HepG2 (cell line): ENCODE data around the gene PCYOX1L. TPM values are rescaled to one million over a fixed set of nuclear protein-coding genes. Genes with fewer than 3 reads are reported as not detected.

Source experiments
- ATAC-seq: fragments of 200-7000 bp; cut with Tn5 transposase; 3 replicates; pipeline ENCODE4 v1.9.1; 2020; ENCODE audit warnings: mild to moderate bottlenecking, moderate library complexity
- BruUV-seq: library from RNA; stranded (reverse); fragments of 400-500 nt; replicated peaks from 2 replicates; lab custom pipeline; 2021; lab: Mats Ljungman, UMichigan
- CTCF ChIA-PET: fragments of 300-600 bp; formaldehyde crosslinking; extraction: SDS; loops from one replicate; lab custom pipeline; 2021; ENCODE audit warnings: low total read pairs, inconsistent platforms, low intra/inter-chr PET ratio; lab: Yijun Ruan, JAX
- POLR2A ChIA-PET: fragments of 350-600 bp; sonication (Branson Sonifier 250); formaldehyde crosslinking; loops from one replicate; lab custom pipeline; 2020; ENCODE audit warnings: antibody characterized with exemption, inconsistent platforms; lab: Yijun Ruan, JAX
- DNase-seq: peaks from one replicate; pipeline ENCODE4 v3.0.0-alpha.2; 2015; ENCODE audit warnings: low spot score
- FAIRE-seq: peaks from 3 replicates; lab custom pipeline; 2011; peaks lifted over from hg19 to GRCh38; lab: Jason Lieb, UNC
- H2AFZ ChIP-seq: one replicate; pipeline ENCODE4 v1.6.1; 2011; ENCODE audit warnings: low read length, inconsistent platforms
- H3K27ac ChIP-seq: fragments of 300-600 bp; 3 replicates; pipeline ENCODE4 v1.8.0; 2011; ENCODE audit warnings: mixed run types, mild to moderate bottlenecking, mixed read lengths, low read length, inconsistent platforms; ENCODE audit not compliant: insufficient read depth; ENCODE audit errors: extremely low read length
- H3K27me3 ChIP-seq, 2 experiments: fragments of 200-600 bp in 1 of 2; 2 replicates in 1 of 2; 3 replicates in 1 of 2; pipeline versions ENCODE4 v1.6.0 to v1.8.0; 2011; ENCODE audit warnings: low read length in 2 of 2, mild to moderate bottlenecking in 2 of 2, moderate library complexity in 2 of 2, inconsistent platforms in 1 of 2; ENCODE audit not compliant: insufficient read depth in 2 of 2, control insufficient read depth in 1 of 2
- H3K36me3 ChIP-seq, 2 experiments: fragments of 200-600 bp in 1 of 2; replicated peaks in 1 of 2; 2 replicates in 1 of 2; 3 replicates in 1 of 2; pipeline versions ENCODE4 v1.5.1 to v1.8.0; 2011; ENCODE audit warnings: low read length in 2 of 2, inconsistent platforms in 1 of 2; ENCODE audit not compliant: insufficient read depth in 2 of 2, control insufficient read depth in 1 of 2
- H3K4me1 ChIP-seq: 2 replicates; pipeline ENCODE4 v1.5.1; 2012; ENCODE audit warnings: low read length, inconsistent platforms; ENCODE audit not compliant: insufficient read depth
- H3K4me2 ChIP-seq: 2 replicates; pipeline ENCODE4 v1.6.0; 2011; ENCODE audit warnings: low read depth, low read length, inconsistent platforms
- H3K4me3 ChIP-seq, 3 experiments: fragments of 200-600 bp in 1 of 3; sonication (generic), shearing (Covaris generic) in 1 of 3; replicated peaks in 1 of 3; 2 replicates each; pipeline ENCODE4 v1.5.1; 2011 to 2016; ENCODE audit warnings: low read length in 3 of 3, inconsistent platforms in 2 of 3, low read depth in 2 of 3, mild to moderate bottlenecking in 2 of 3, control low read depth in 1 of 3, mixed read lengths in 1 of 3; ENCODE audit not compliant: insufficient read depth in 1 of 3
- H3K79me2 ChIP-seq: one replicate; pipeline ENCODE4 v1.6.1; 2011; ENCODE audit warnings: low read length, inconsistent platforms; ENCODE audit not compliant: insufficient read depth
- H3K9ac ChIP-seq: 2 replicates; pipeline ENCODE4 v1.6.0; 2011; ENCODE audit warnings: mild to moderate bottlenecking, low read depth, low read length, inconsistent platforms; ENCODE audit not compliant: insufficient read depth
- H3K9me3 ChIP-seq: 2 replicates; pipeline ENCODE4 v1.5.1; 2012; ENCODE audit warnings: mild to moderate bottlenecking, low read length
- H4K20me1 ChIP-seq: 2 replicates; pipeline ENCODE4 v1.6.0; 2011; ENCODE audit warnings: inconsistent platforms, mild to moderate bottlenecking, low read length, moderate library complexity; ENCODE audit not compliant: insufficient read depth
- CCDC6 ChIP-seq: sonication (generic); formaldehyde crosslinking; IDR thresholded peaks from 2 replicates; pipeline ENCODE4 v1.8.1; 2022; ENCODE audit warnings: mild to moderate bottlenecking, missing genetic modification reagents, moderate library complexity
- ESRRA ChIP-seq: sonication (generic); formaldehyde crosslinking; IDR thresholded peaks from 2 replicates; pipeline ENCODE4 v1.5.1; 2020; ENCODE audit warnings: mild to moderate bottlenecking, low read depth, missing genetic modification reagents
- EZH2 ChIP-seq: conservative IDR thresholded peaks from 2 replicates; pipeline ENCODE4 v1.6.1; 2012; ENCODE audit warnings: mild to moderate bottlenecking, low read depth, low read length, moderate library complexity
- GATAD2A ChIP-seq: IDR thresholded peaks from 2 replicates; pipeline ENCODE4 v1.6.1; 2016
- MYC ChIP-seq: sonication (generic); formaldehyde crosslinking; IDR thresholded peaks from 2 replicates; pipeline ENCODE4 v1.9.0; 2021; ENCODE audit warnings: missing genetic modification reagents, borderline replicate concordance
- PAF1 ChIP-seq: IDR thresholded peaks from 2 replicates; pipeline ENCODE4 v1.6.1; 2016; ENCODE audit warnings: missing genetic modification reagents, missing compliant biosample characterization
- PHF21A ChIP-seq: sonication (generic); formaldehyde crosslinking; IDR thresholded peaks from 2 replicates; pipeline ENCODE4 v1.5.0; 2020; ENCODE audit warnings: mild to moderate bottlenecking, missing genetic modification reagents
- RFX5 ChIP-seq: IDR thresholded peaks from 2 replicates; pipeline ENCODE4 v1.6.1; 2011; ENCODE audit warnings: low read depth, low read length, improper control_type of control experiment
- TEAD3 ChIP-seq: optimal IDR thresholded peaks from 2 replicates; pipeline ENCODE3; 2016; ENCODE audit warnings: borderline replicate concordance
- ZNF282 ChIP-seq: fragments of 450-650 bp; IDR thresholded peaks from 2 replicates; pipeline ENCODE4 v1.6.1; 2018; ENCODE audit not compliant: partially characterized antibody
- ZNF484 ChIP-seq: sonication (generic); formaldehyde crosslinking; IDR thresholded peaks from 2 replicates; pipeline ENCODE4 v1.5.1; 2020; ENCODE audit warnings: mild to moderate bottlenecking, low read depth, missing genetic modification reagents, borderline replicate concordance
- ZNF746 ChIP-seq: sonication (generic); formaldehyde crosslinking; IDR thresholded peaks from 2 replicates; pipeline ENCODE4 v1.8.0; 2022; ENCODE audit warnings: mild to moderate bottlenecking, missing genetic modification reagents
- WGBS: methylation state at CpG from one replicate; pipeline ENCODE4 v1.1.6; 2017; ENCODE audit warnings: low lambda C conversion rate; 5-methylcytosine and 5-hydroxymethylcytosine counted together
- in situ Hi-C: cut with HindIII; loops from 2 replicates; pipeline ENCODE4 v1.10.0; 2017; ENCODE audit warnings: low pct_unique_long_range_greater_than_20kb; ENCODE audit not compliant: extremely low pct_ligation_motif_present
- intact Hi-C: fragments of 100-400 bp; cut with micrococcal nuclease; formaldehyde crosslinking; loops from one replicate; pipeline ENCODE4 v1.10.0; 2022; ENCODE audit not compliant: unreplicated experiment
- polyA plus RNA-seq, 8 experiments: library from polyadenylated mRNA; depleted of rRNA in 3 of 8; stranded (reverse) in 7 of 8; unstranded in 1 of 8; fragments of >200 nt; fragmentation: Illumina TruSeq in 4 of 8; extraction: Trizol in 4 of 8; gene quantifications; 2 replicates each; pipeline versions ENCODE4 v1.2.1 to v1.2.3, GENCODE V29; 2011 to 2016; ENCODE audit warnings: low read depth in 4 of 8, missing spikeins in 1 of 8, mixed read lengths in 1 of 8; ENCODE audit not compliant: insufficient read depth in 1 of 8
- total RNA-seq, 5 experiments: library from RNA; depleted of rRNA; stranded (reverse); fragments of >200 nt; fragmentation: Illumina TruSeq; extraction: Trizol; gene quantifications; 2 replicates each; pipeline ENCODE4 v1.2.3, GENCODE V29; 2016; ENCODE audit warnings: low read depth in 1 of 5
- TF ChIP-seq, protein P1 (sequence below): sonication (generic); formaldehyde crosslinking; IDR thresholded peaks from 2 replicates; pipeline ENCODE4 v1.4.0; 2020; ENCODE audit warnings: missing genetic modification reagents, borderline replicate concordance
- TF ChIP-seq, protein P2 (sequence below): sonication (generic); formaldehyde crosslinking; IDR thresholded peaks from 2 replicates; pipeline ENCODE4 v1.9.0; 2022; ENCODE audit warnings: low read depth, missing genetic modification reagents
- TF ChIP-seq, protein P3 (sequence below): sonication (generic); formaldehyde crosslinking; conservative IDR thresholded peaks from 2 replicates; pipeline ENCODE4 v1.4.0; 2020; ENCODE audit warnings: mild to moderate bottlenecking, missing genetic modification reagents, moderate library complexity

The PCYOX1L gene
- total and polyA plus RNA-seq, 2 of the 13 experiments (the other 11 are each of a cell fraction or from before 2014, with no cell fraction given): 1.00 to 3.7 TPM

DNA sequence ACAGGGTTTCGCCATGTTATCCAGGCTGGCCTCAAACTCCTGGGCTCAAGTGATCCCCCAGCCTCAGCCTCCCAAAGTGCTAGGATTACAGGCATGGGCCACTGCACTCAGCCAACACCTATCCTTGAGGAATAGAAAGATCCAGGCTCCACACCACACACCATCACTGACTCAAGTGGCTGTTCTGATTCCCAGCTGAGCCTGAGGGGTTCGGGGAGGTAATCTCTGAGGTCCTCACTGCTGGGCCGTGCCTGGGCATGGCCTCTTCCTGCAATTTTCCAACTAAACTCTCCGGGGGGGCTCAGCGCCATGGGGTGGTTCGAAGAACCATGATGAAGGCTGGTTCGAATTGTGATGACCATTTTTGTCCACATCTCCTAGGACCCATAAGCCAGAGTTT, 52.2 kb downstream of the PCYOX1L start (continued):
- no peak for TF ChIP-seq ZNF282
- no peak for TF ChIP-seq EZH2
- TF ChIP-seq PAF1 (CRISPR knock-in tag): no peak
- TF ChIP-seq ZNF746 (CRISPR knock-in tag): no peak
- no peak for TF ChIP-seq CCDC6

DNA sequence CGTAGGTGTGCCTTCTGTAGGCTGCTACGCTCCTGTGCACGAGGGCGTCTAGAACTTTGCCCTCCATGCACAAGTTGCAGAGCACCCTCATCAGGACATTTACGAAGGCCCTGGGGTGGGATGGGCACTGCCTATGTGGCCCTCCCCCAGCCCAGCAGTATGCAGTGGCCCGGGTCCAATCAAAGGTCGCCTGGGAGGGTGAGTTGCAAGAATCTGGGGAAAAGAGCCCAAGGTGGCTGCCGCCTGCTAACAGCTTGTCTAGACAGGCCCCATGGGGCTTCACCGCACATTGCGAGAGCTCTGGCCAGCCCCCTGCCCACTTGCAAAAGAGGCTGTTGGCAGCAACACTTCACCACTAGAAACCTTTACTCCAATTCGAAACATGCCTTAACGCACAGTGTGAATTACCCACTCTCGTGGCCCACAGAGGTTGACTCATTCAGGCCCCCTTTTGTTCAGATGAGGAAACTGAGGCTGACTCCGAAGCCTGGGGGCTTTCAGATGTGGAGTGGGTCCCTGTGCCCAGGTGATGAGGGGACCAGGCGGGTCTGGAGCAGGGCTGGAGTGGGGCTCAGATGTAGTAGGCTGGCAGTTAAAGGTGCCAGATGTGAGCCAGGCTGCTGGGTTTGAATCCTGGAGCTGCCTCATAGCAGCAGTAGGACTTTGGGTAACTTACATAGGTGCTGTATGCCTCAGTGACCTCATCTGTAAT, 53.0 kb downstream of the PCYOX1L start:
- CTCF ChIA-PET: no interaction called here
- H3K36me3 ChIP-seq: no peaks in the 10 kb centered on the region
- no peaks in the 10 kb centered on the region for H3K9me3 ChIP-seq
- intact Hi-C loops (no loop called here), in situ Hi-C loops (no loop called here)
- H3K4me3 ChIP-seq: peak overlapping the region in 2 of 3 experiments; percentile 10 to 31; a peak in 2 of 6 replicates
- H3K27me3 ChIP-seq: peaks cover 0 to 14% of the 10 kb centered on the region in 2 experiments; a peak in 2 of 5 replicates
- peaks cover 77% of the 10 kb centered on the region for H3K4me1 ChIP-seq
- peak overlapping the region; percentile 66 for H3K4me2 ChIP-seq
- no peak overlapping the region for H3K27ac ChIP-seq
- DNase-seq: peak; percentile 30
- H3K9ac ChIP-seq: no peak overlapping the region
- no peak overlapping the region for H2AFZ ChIP-seq
- H3K79me2 ChIP-seq: no peaks in the 10 kb centered on the region
- no peaks in the 10 kb centered on the region for H4K20me1 ChIP-seq
- ATAC-seq: peak; percentile 68
- BruUV-seq: no TSS peak
- POLR2A ChIA-PET: no interaction called here
- 8% methylated on average over 11 of the region's 15 CpGs for WGBS
- peak; percentile 28 for FAIRE-seq
- TF ChIP-seq, protein P1, sequence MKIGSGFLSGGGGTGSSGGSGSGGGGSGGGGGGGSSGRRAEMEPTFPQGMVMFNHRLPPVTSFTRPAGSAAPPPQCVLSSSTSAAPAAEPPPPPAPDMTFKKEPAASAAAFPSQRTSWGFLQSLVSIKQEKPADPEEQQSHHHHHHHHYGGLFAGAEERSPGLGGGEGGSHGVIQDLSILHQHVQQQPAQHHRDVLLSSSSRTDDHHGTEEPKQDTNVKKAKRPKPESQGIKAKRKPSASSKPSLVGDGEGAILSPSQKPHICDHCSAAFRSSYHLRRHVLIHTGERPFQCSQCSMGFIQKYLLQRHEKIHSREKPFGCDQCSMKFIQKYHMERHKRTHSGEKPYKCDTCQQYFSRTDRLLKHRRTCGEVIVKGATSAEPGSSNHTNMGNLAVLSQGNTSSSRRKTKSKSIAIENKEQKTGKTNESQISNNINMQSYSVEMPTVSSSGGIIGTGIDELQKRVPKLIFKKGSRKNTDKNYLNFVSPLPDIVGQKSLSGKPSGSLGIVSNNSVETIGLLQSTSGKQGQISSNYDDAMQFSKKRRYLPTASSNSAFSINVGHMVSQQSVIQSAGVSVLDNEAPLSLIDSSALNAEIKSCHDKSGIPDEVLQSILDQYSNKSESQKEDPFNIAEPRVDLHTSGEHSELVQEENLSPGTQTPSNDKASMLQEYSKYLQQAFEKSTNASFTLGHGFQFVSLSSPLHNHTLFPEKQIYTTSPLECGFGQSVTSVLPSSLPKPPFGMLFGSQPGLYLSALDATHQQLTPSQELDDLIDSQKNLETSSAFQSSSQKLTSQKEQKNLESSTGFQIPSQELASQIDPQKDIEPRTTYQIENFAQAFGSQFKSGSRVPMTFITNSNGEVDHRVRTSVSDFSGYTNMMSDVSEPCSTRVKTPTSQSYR: peak; percentile 27; the same call in 1 of the 2 replicates
- TF ChIP-seq RFX5 (0 out of 2 replicates have a peak, but pooled peaks have one; percentile 32), TEAD3 (CRISPR knock-in tag) (peak; percentile 24), GATAD2A (CRISPR knock-in tag) (0 out of 2 replicates have a peak, but pooled peaks have one; percentile 30), PHF21A (CRISPR knock-in tag) (0 out of 2 replicates have a peak, but pooled peaks have one; percentile 13), ZNF484 (CRISPR knock-in tag) (no peak), MYC (peak; percentile 48; the same call in 1 of the 2 replicates), ESRRA (CRISPR knock-in tag) (peak; percentile 28; the same call in 1 of the 2 replicates)
- TF ChIP-seq, protein P2, sequence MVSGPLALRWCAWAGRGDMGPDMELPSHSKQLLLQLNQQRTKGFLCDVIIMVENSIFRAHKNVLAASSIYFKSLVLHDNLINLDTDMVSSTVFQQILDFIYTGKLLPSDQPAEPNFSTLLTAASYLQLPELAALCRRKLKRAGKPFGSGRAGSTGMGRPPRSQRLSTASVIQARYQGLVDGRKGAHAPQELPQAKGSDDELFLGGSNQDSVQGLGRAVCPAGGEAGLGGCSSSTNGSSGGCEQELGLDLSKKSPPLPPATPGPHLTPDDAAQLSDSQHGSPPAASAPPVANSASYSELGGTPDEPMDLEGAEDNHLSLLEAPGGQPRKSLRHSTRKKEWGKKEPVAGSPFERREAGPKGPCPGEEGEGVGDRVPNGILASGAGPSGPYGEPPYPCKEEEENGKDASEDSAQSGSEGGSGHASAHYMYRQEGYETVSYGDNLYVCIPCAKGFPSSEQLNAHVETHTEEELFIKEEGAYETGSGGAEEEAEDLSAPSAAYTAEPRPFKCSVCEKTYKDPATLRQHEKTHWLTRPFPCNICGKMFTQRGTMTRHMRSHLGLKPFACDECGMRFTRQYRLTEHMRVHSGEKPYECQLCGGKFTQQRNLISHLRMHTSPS (CRISPR knock-in tag): 0 out of 2 replicates have a peak, but pooled peaks have one; percentile 43
- TF ChIP-seq, protein P3, sequence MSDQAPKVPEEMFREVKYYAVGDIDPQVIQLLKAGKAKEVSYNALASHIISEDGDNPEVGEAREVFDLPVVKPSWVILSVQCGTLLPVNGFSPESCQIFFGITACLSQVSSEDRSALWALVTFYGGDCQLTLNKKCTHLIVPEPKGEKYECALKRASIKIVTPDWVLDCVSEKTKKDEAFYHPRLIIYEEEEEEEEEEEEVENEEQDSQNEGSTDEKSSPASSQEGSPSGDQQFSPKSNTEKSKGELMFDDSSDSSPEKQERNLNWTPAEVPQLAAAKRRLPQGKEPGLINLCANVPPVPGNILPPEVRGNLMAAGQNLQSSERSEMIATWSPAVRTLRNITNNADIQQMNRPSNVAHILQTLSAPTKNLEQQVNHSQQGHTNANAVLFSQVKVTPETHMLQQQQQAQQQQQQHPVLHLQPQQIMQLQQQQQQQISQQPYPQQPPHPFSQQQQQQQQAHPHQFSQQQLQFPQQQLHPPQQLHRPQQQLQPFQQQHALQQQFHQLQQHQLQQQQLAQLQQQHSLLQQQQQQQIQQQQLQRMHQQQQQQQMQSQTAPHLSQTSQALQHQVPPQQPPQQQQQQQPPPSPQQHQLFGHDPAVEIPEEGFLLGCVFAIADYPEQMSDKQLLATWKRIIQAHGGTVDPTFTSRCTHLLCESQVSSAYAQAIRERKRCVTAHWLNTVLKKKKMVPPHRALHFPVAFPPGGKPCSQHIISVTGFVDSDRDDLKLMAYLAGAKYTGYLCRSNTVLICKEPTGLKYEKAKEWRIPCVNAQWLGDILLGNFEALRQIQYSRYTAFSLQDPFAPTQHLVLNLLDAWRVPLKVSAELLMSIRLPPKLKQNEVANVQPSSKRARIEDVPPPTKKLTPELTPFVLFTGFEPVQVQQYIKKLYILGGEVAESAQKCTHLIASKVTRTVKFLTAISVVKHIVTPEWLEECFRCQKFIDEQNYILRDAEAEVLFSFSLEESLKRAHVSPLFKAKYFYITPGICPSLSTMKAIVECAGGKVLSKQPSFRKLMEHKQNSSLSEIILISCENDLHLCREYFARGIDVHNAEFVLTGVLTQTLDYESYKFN (CRISPR knock-in tag): peak; percentile 44; the same call in 1 of the 2 replicates
